SKM-1 (cell line): ENCODE results near the gene SLC25A6.
"Not testable (repeated sequence)": the region's sequence is repeated elsewhere in the genome, so short reads cannot be mapped to it uniquely, and the experiment has no call there.

Experiments used
- DNase-seq: peaks from one replicate; lab custom pipeline; 2025; ENCODE audit not compliant: unreplicated experiment; lab: John Stamatoyannopoulos, UW

The SLC25A6 gene

GRCh38 chrX:1416327-1416784 lies 24.4 kb upstream of the SLC25A6 start:
- DNase-seq, result no peak

- no peak for DNase-seq
These were observed 20.7 kb upstream of the SLC25A6 start for GRCh38 chrX:1412551-1413161.

GRCh38 chrX:1411326-1411725 lies 19.4 kb upstream of the SLC25A6 start:
- DNase-seq, result no peak

- DNase-seq, result no peak
These were observed 15.1 kb upstream of the SLC25A6 start for GRCh38 chrX:1407035-1407434.

- DNase-seq, result not testable (repeated sequence)
These were observed 13.9 kb upstream of the SLC25A6 start for GRCh38 chrX:1405769-1406168.

- not testable (repeated sequence) for DNase-seq
These were observed 12.0 kb upstream of the SLC25A6 start for GRCh38 chrX:1403867-1404266.

GRCh38 chrX:1403228-1403627 lies 11.3 kb upstream of the SLC25A6 start:
- no peak for DNase-seq

GRCh38 chrX:1401611-1402430 lies 9.9 kb upstream of the SLC25A6 start:
- no peak for DNase-seq

- no peak for DNase-seq
These were observed 9.0 kb upstream of the SLC25A6 start for GRCh38 chrX:1400742-1401471.

- DNase-seq, result no peak
These were observed 8.1 kb upstream of the SLC25A6 start for GRCh38 chrX:1400049-1400448.

GRCh38 chrX:1398431-1399340 lies 6.8 kb upstream of the SLC25A6 start:
- DNase-seq, result no peak

- DNase-seq, result no peak
These were observed 5.7 kb upstream of the SLC25A6 start for GRCh38 chrX:1397441-1398270.

GRCh38 chrX:1397001-1397400 lies 5.1 kb upstream of the SLC25A6 start:
- no peak for DNase-seq

- DNase-seq, result no peak
These were observed 3.8 kb upstream of the SLC25A6 start for GRCh38 chrX:1395646-1396216.

- no peak for DNase-seq
These were observed 3.0 kb upstream of the SLC25A6 start for GRCh38 chrX:1394731-1395501.

- DNase-seq, result no peak
These were observed 2.1 kb upstream of the SLC25A6 start for GRCh38 chrX:1393871-1394615.

- DNase-seq, result no peak
These were observed 609 bp upstream of the SLC25A6 start for GRCh38 chrX:1392376-1393068.

GRCh38 chrX:1391370-1391706 lies 575 bp downstream of the SLC25A6 start:
- no peak for DNase-seq
